Gastrocnemius medialis (tissue), 4 donors: Measurements from ENCODE around the gene ADAMTSL2. TPM values are rescaled to one million over a fixed set of nuclear protein-coding genes. Genes with fewer than 3 reads are reported as not detected.

Source experiments
- ATAC-seq, 2 donors: fragments of 150-250 bp; one replicate each; pipeline ENCODE4 v1.9.1; 2016
- DNase-seq, 2 donors: peaks; one replicate each; pipeline ENCODE4 v3.0.0-alpha.2; 2019
- H3K27ac ChIP-seq, 4 donors: fragments of 200-600 bp; sonication (generic); 1 replicate in 1 of 4; 2 replicates in 3 of 4; pipeline ENCODE4 v1.5.1; 2016 to 2018; ENCODE audit warnings: mild to moderate bottlenecking in 2 of 4, moderate library complexity in 1 of 4
- H3K27me3 ChIP-seq, 3 donors: fragments of 200-600 bp; sonication (generic) in 2 of 3; 1 replicate in 1 of 3; 2 replicates in 2 of 3; pipeline versions ENCODE4 v1.5.1 to v1.6.0; 2016 to 2019; ENCODE audit warnings: mild to moderate bottlenecking in 1 of 3, moderate library complexity in 1 of 3
- H3K36me3 ChIP-seq, 2 donors: fragments of 200-600 bp; sonication (generic) in 1 of 2; one replicate each; pipeline ENCODE4 v1.5.1; 2017 to 2018
- H3K4me1 ChIP-seq, 2 donors: fragments of 200-600 bp; sonication (generic) in 1 of 2; one replicate each; pipeline ENCODE4 v1.5.1; 2016 to 2017; ENCODE audit warnings: mild to moderate bottlenecking in 2 of 2
- H3K4me3 ChIP-seq, 4 donors: fragments of 200-600 bp; sonication (generic) in 3 of 4; 1 replicate in 1 of 4; 2 replicates in 3 of 4; pipeline ENCODE4 v1.5.1; 2016 to 2019; ENCODE audit warnings: mild to moderate bottlenecking in 2 of 4
- H3K9me3 ChIP-seq, 3 donors: fragments of 200-600 bp; sonication (generic) in 2 of 3; 1 replicate in 1 of 3; 2 replicates in 2 of 3; pipeline ENCODE4 v1.5.1; 2016 to 2019
- POLR2A ChIP-seq, 2 donors: fragments of 450-650 bp; IDR thresholded peaks; one replicate each; pipeline ENCODE4 v1.6.1; 2017; ENCODE audit warnings: antibody characterized with exemption in 2 of 2, mild to moderate bottlenecking in 2 of 2, moderate library complexity in 2 of 2
- in situ Hi-C, 4 donors: fragments of 200-750 bp; cut with MboI; loops; one replicate each; pipeline versions ENCODE4 v1.15.0 to v1.8.0; 2017; ENCODE audit warnings: low sequenced_read_pairs in 4 of 4
- intact Hi-C: fragments of 100-400 bp; cut with DNase I; formaldehyde crosslinking; loops from one replicate; pipeline ENCODE4 v1.15.1; 2023; ENCODE audit warnings: low total_unique reads
- total RNA-seq, 4 donors: library from RNA; depleted of rRNA; stranded (reverse); fragments of >200 nt; gene quantifications; one replicate each; pipeline versions ENCODE4 v1.1.0 to v1.2.3, GENCODE V29; 2016
- TF ChIP-seq, protein P1 (sequence below), 5 experiments: fragments of 450-650 bp in 3 of 5; fragments of 200-600 bp in 2 of 5; sonication (generic) in 2 of 5; IDR thresholded peaks in 4 of 5; conservative IDR thresholded peaks in 1 of 5; 1 replicate in 4 of 5; 2 replicates in 1 of 5; pipeline ENCODE4 v1.5.1; 2016 to 2019; ENCODE audit warnings: antibody characterized with exemption in 5 of 5, mild to moderate bottlenecking in 3 of 5, moderate library complexity in 3 of 5

Gene ADAMTSL2
- total RNA-seq, 4 donors from 2014 or later, result 0.10 to 1.8 (median 0.44) TPM

DNA sequence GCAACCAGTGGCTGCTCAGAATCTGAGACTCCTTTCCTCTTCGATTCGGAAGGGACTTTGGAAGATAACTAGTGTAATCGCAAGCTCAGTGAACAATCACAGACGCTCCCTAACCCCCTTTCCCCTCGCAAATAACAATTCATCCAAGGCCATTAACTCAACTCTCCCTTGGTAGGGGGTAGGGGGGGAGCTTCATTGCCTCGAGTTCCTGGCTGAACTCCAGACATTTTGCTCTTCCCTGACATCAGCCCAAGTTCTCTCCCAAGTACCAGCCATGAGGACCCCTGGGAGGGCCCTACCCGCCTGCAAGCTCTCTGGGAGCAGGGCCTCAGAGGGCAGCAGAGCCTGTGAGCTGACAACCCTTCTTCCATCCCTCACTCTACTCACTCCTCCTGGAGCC is 66.2 kb downstream of the ADAMTSL2 start:
- Histone ChIP-seq H3K4me3 (no peak overlapping the region), H3K9me3 (peaks cover 0 to 11% (median 0%) of the 10 kb centered on the region in 3 donors), H3K27ac (no peak overlapping the region), H3K4me1 (no peaks in the 10 kb centered on the region), H3K36me3 (no peaks in the 10 kb centered on the region), H3K27me3 (peaks cover 25 to 34% (median 30%) of the 10 kb centered on the region in 3 donors)
- in situ Hi-C loops, result no loop called here
- intact Hi-C loops, result no loop called here
- DNase-seq, result no peak
- no peak for ATAC-seq
- no peak for TF ChIP-seq POLR2A (IDR thresholded peaks at IDR 0.05)
- TF ChIP-seq, protein P1, sequence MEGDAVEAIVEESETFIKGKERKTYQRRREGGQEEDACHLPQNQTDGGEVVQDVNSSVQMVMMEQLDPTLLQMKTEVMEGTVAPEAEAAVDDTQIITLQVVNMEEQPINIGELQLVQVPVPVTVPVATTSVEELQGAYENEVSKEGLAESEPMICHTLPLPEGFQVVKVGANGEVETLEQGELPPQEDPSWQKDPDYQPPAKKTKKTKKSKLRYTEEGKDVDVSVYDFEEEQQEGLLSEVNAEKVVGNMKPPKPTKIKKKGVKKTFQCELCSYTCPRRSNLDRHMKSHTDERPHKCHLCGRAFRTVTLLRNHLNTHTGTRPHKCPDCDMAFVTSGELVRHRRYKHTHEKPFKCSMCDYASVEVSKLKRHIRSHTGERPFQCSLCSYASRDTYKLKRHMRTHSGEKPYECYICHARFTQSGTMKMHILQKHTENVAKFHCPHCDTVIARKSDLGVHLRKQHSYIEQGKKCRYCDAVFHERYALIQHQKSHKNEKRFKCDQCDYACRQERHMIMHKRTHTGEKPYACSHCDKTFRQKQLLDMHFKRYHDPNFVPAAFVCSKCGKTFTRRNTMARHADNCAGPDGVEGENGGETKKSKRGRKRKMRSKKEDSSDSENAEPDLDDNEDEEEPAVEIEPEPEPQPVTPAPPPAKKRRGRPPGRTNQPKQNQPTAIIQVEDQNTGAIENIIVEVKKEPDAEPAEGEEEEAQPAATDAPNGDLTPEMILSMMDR (IDR thresholded peaks at IDR 0.05 in 4 of 5, conservative IDR thresholded peaks at IDR 0.05 in 1 of 5), result no peak

DNA sequence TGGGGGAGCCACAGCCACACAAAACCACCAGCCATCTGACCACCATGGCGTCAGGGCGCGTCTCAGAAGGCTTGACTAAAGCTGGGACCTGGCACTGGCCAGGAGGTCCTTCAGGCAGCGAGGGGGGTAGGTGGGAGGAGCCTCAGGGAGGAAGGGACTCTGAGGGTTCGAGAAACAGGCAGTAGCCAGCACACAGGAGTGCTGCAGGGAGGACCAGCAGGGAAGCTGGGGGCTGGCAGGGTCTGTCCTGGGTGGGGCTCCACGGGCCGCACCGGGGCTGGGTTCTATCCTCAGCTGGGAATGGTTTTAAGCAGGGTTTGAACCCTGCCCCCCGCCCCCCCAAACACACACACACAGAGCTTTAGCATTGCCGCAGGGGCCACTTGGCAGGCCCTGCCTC is 67.2 kb downstream of the ADAMTSL2 start:
- Histone ChIP-seq H3K27me3 (peaks cover 35 to 44% (median 40%) of the 10 kb centered on the region in 3 donors), H3K27ac (no peak overlapping the region), H3K4me3 (no peak overlapping the region), H3K36me3 (no peaks in the 10 kb centered on the region), H3K9me3 (peaks cover 0 to 10% (median 0%) of the 10 kb centered on the region in 3 donors), H3K4me1 (no peaks in the 10 kb centered on the region)
- TF ChIP-seq, protein P1 (IDR thresholded peaks at IDR 0.05 in 4 of 5, conservative IDR thresholded peaks at IDR 0.05 in 1 of 5), result no peak
- no peak for TF ChIP-seq POLR2A (IDR thresholded peaks at IDR 0.05)
- in situ Hi-C loops (no loop called here), intact Hi-C loops (no loop called here)
- no peak for ATAC-seq
- no peak for DNase-seq

DNA sequence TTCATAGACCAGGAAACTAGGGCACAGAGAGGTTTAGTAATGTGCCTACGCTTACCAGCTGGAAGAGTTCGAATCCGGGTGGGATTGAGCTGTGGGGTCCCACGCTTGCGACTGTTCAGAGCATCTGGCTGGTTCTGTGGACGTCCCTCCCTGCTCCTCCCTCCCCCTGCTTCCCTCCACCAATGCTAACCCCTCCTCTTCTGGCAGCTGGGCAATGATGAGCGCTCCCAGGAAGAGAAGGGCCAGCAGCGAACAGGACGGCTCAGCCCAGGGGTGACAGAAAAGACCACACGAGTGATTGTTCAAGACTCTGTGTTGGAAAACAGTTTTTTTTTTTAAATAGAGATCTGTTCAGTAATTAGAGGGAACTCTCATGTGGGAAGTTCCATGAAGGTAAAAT is 67.8 kb downstream of the ADAMTSL2 start:
- H3K4me1 ChIP-seq, result no peaks in the 10 kb centered on the region
- H3K9me3 ChIP-seq, result peaks cover 0 to 5% (median 0%) of the 10 kb centered on the region in 3 donors
- H3K36me3 ChIP-seq, result no peaks in the 10 kb centered on the region
- H3K4me3 ChIP-seq, result no peak overlapping the region
- peaks cover 41 to 50% (median 41%) of the 10 kb centered on the region in 3 donors for H3K27me3 ChIP-seq
- TF ChIP-seq POLR2A (IDR thresholded peaks at IDR 0.05), result no peak
- TF ChIP-seq, protein P1 (IDR thresholded peaks at IDR 0.05 in 4 of 5, conservative IDR thresholded peaks at IDR 0.05 in 1 of 5), result no peak
- no peak for DNase-seq
- H3K27ac ChIP-seq, result no peak overlapping the region
- intact Hi-C loops, result no loop called here
- ATAC-seq, result no peak
- in situ Hi-C loops, result no loop called here

DNA sequence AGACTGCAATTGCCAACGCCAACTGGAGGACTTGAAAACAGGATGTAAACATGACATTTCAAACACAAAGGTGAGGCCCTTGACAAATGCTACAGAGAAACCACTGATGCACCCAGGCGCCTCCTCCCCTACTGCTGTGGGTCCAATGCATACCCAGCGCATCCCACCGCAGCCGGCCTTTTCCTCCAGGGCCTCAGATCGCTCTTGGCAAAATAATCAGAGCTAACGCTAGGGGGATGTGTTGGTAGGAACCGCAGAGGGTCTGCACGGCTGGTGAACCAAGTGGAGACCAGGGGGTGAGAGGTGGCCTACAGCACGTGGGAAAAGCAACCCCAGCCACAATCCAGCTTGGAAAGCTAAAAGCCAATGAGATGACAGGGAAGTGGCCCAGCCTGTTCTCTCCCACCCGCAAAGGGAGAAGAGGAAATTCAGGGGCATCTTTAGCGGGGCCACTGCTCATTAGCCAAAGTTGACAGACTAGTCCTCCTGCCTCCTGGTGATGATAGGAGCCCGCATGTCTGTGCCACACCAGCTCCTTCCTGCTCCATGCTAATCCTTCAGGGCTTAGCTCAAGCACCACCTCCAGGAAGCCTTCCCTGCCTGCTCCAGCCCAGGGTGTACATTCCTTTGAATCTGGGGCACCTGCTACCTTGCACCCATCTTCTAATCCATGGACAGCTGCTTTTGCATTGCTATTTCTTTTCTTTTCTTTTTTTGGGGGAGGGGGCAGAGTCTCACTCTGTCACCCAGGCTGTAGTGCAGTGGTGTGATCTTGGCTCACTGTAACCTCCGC is 68.8 kb downstream of the ADAMTSL2 start:
- no peaks in the 10 kb centered on the region for H3K36me3 ChIP-seq
- peaks cover 51 to 60% (median 51%) of the 10 kb centered on the region in 3 donors for H3K27me3 ChIP-seq
- TF ChIP-seq, protein P1 (IDR thresholded peaks at IDR 0.05 in 4 of 5, conservative IDR thresholded peaks at IDR 0.05 in 1 of 5), result no peak
- no peak for TF ChIP-seq POLR2A (IDR thresholded peaks at IDR 0.05)
- H3K9me3 ChIP-seq, result no peaks in the 10 kb centered on the region
- H3K4me3 ChIP-seq, result no peak overlapping the region
- in situ Hi-C loops, result no loop called here
- H3K4me1 ChIP-seq, result no peaks in the 10 kb centered on the region
- H3K27ac ChIP-seq, result no peak overlapping the region
- intact Hi-C loops, result no loop called here
- no peak for DNase-seq
- no peak for ATAC-seq
